AG04450 (cell line): ENCODE data around the gene FADS6. TPM values are rescaled to one million over a fixed set of nuclear protein-coding genes. Genes with fewer than 3 reads are reported as not detected.
"Not testable (repeated sequence)": the region's sequence is repeated elsewhere in the genome, so short reads cannot be mapped to it uniquely, and the experiment has no call there.

Source experiments
- CTCF ChIA-PET: fragments of 300-600, 350-600 bp; formaldehyde crosslinking; extraction: SDS; loops from one replicate; lab custom pipeline; 2022; ENCODE audit warnings: antibody characterized with exemption, inconsistent platforms; lab: Charles Lee
- POLR2A ChIA-PET: fragments of 350-600 bp; formaldehyde crosslinking; extraction: SDS; loops from one replicate; lab custom pipeline; 2021; ENCODE audit warnings: antibody characterized with exemption, inconsistent platforms; lab: Yijun Ruan, JAX
- DNase-seq: peaks from one replicate; pipeline ENCODE4 v3.0.0-alpha.2; 2011; ENCODE audit warnings: low read depth, low spot score
- H3K27ac ChIP-seq: one replicate; pipeline ENCODE4 v1.5.1; 2012; ENCODE audit warnings: low read depth, low read length, control low read depth
- H3K27me3 ChIP-seq: one replicate; pipeline ENCODE4 v1.6.0; 2012; ENCODE audit warnings: low read length; ENCODE audit not compliant: control insufficient read depth, insufficient read depth
- H3K4me3 ChIP-seq: 2 replicates; pipeline ENCODE4 v1.5.1; 2011; ENCODE audit warnings: mild to moderate bottlenecking, low read depth, low read length, control low read depth
- H3K9me3 ChIP-seq: 2 replicates; pipeline ENCODE4 v1.5.1; 2012; ENCODE audit warnings: low read length; ENCODE audit not compliant: control insufficient read depth, insufficient read depth
- polyA plus RNA-seq: library from polyadenylated mRNA; depleted of rRNA; stranded (reverse); fragments of >200 nt; gene quantifications from 2 replicates; pipeline ENCODE4 v1.2.3, GENCODE V29; 2011
- TF ChIP-seq, protein P1 (sequence below): IDR thresholded peaks from 2 replicates; pipeline ENCODE4 v1.5.1; 2011; ENCODE audit warnings: low read depth, low read length, control low read depth, inconsistent platforms

The FADS6 gene
- polyA plus RNA-seq, 1 experiment, result not detected

DNA sequence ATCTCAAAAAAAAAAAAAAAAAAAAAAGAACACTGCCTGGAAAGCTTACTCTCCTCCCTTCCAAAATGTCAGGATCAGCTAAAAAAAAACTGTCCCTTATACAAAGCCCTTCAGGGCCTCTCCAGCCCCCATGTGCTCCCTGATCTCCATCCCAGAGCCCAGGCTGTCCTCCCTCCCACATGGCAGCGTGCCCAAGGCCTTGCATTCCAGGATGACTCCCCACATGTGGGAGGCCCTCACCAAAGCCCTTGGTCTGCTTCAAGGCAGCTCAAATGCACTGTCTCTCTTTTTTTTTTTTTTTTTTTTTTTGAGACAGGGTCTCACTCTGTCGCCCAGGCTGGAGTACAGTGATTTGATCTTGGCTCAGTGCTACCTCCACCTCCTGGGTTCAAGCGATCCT, 22.9 kb downstream of the FADS6 start:
- Histone ChIP-seq H3K27ac (no peak overlapping the region), H3K9me3 (no peaks in the 10 kb centered on the region; the same call in 1 of the 2 replicates), H3K27me3 (no peaks in the 10 kb centered on the region), H3K4me3 (no peak overlapping the region)
- POLR2A ChIA-PET, result interaction anchor here (0.9 to 1.4 kb wide), 2 partner anchors 9 to 30 kb away, joined by 3 to 7 read pairs; no protein-coding TSS in a partner anchor
- no peak for DNase-seq
- TF ChIP-seq, protein P1, sequence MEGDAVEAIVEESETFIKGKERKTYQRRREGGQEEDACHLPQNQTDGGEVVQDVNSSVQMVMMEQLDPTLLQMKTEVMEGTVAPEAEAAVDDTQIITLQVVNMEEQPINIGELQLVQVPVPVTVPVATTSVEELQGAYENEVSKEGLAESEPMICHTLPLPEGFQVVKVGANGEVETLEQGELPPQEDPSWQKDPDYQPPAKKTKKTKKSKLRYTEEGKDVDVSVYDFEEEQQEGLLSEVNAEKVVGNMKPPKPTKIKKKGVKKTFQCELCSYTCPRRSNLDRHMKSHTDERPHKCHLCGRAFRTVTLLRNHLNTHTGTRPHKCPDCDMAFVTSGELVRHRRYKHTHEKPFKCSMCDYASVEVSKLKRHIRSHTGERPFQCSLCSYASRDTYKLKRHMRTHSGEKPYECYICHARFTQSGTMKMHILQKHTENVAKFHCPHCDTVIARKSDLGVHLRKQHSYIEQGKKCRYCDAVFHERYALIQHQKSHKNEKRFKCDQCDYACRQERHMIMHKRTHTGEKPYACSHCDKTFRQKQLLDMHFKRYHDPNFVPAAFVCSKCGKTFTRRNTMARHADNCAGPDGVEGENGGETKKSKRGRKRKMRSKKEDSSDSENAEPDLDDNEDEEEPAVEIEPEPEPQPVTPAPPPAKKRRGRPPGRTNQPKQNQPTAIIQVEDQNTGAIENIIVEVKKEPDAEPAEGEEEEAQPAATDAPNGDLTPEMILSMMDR, result no peak
- CTCF ChIA-PET, result interaction anchor here (0.7 to 3.2 kb wide), 4 partner anchors 8 to 79 kb away, joined by 3 to 14 read pairs (median 4); no protein-coding TSS in a partner anchor

DNA sequence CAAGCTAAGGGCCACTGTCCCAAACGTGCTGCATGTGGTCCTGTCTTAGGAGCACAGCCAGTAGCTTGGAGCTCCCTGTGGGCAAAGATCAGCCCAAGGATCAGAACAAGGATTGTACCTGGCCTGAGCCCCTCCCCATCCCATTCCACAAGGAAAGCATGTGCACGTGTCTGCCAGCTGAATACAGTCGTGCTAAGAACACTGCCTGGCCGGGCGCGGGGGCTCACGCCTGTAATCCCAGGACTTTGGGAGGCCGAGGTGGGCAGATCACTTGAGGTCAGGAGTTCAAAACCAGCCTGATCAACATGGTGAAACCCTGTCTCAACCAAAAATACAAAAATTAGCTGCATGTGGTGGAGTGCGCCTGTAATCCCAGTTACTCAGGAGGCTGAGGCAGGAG, 23.4 kb downstream of the FADS6 start:
- not testable (repeated sequence) for H3K9me3 ChIP-seq, H3K4me3 ChIP-seq, H3K27ac ChIP-seq, DNase-seq, H3K27me3 ChIP-seq
- CTCF ChIA-PET, result interaction anchor here (0.6 to 3.2 kb wide), 6 partner anchors 8 to 188 kb away, joined by 3 to 14 read pairs (median 3); no protein-coding TSS in a partner anchor
- POLR2A ChIA-PET, result interaction anchor here (0.6 to 1.4 kb wide), 3 partner anchors 8 to 29 kb away, joined by 3 to 7 read pairs (median 3); no protein-coding TSS in a partner anchor

DNA sequence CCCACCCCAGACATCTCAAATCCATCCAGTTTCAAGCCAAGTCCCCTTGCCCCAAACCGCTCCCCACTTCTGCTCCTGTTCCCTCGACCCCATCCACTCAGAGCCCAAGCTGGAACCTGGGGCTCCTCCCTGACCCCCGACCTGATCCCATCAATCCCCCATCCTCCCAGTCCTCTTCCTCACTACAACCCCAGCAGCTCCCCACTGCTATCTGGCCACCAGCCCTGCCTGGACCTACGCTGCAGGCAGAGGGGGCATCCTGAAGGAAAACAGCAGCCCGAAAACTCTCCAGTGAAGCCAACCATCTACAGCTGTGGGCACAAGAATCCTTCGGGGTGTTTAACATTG, 24.6 kb downstream of the FADS6 start:
- Histone ChIP-seq H3K9me3 (no peaks in the 10 kb centered on the region; the same call in 1 of the 2 replicates), H3K27ac (no peak overlapping the region), H3K4me3 (no peak overlapping the region), H3K27me3 (no peaks in the 10 kb centered on the region)
- ChIA-PET POLR2A (no interaction called here), CTCF (interaction anchor here (0.7 to 8.5 kb wide), 2 partner anchors 77 to 124 kb away, joined by 6 to 198 read pairs; no protein-coding TSS in a partner anchor)
- TF ChIP-seq, protein P1, result no peak
- no peak for DNase-seq

DNA sequence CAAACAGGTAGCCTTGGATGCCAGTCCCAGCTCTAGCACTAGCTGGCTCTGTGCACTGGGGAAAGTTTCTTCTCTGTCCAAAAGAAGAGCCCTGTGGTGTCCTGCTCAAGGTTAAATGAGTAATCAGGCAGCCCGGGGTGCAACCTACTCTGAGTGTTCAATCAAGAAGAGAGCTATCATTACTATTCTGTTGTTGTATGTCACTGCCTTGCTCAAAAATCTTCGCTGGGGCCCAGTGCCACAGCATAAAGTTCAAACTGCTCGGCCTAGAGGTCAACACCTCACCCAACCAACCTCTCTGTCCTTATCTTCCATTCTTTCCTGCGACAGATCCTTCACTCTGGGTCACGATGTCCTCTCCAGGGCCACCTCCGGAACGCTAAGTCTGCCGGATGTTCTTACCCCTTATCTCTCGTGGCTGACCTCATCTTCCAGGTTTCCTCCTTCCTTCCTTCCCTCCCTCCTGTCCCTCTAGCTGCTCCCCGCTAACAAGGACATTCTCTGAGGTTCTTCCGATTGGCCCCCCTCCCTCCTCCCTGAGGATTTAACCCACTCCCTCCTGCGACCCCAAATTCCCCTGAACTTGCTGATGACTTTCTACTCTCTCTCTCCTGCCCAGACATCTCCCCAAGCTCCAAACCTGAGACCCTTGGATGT, 25.1 kb downstream of the FADS6 start:
- ChIA-PET CTCF (interaction anchor here (0.7 to 8.5 kb wide), 2 partner anchors 77 to 123 kb away, joined by 6 to 198 read pairs; no protein-coding TSS in a partner anchor), POLR2A (no interaction called here)
- DNase-seq, result no peak
- no peaks in the 10 kb centered on the region for H3K27me3 ChIP-seq
- no peaks in the 10 kb centered on the region; the same call in 1 of the 2 replicates for H3K9me3 ChIP-seq
- H3K4me3 ChIP-seq, result no peak overlapping the region
- H3K27ac ChIP-seq, result no peak overlapping the region
- TF ChIP-seq, protein P1, result no peak

DNA sequence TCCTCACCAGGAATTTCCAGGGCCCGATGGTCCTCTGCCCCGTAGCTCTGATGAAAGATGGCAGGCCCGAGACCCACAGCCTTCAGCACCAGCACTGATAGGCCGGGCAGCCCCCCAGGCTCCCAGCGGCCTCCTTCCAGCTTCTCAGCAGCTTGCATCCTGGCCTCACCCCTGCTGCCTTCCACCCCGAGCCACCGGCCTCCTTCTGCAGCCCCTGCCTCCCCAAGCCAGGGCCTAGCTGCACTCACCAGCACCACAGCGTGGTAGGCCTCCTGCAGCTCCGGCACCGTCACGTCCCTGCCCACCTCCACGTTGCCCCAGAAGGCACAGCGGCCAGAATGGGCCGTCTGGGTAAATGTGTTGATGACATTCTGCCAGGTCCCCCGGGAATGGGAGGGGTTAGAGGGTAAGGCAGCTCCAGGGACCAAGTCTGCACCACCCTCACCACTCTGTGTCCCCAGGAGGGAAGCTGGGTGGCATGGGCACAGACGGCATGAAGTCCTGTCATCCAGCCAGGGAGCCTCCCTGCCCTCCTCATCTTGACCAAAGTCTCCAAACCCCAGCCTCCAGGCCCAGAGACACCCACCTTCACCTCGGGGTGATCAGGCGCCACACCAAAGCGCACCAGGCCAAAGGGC, 27.1 kb downstream of the FADS6 start:
- no peak for DNase-seq
- Histone ChIP-seq H3K27ac (no peak overlapping the region), H3K4me3 (no peak overlapping the region), H3K9me3 (no peaks in the 10 kb centered on the region; the same call in 1 of the 2 replicates), H3K27me3 (peaks cover 3% of the 10 kb centered on the region)
- CTCF ChIA-PET, result interaction anchor here (0.7 to 8.5 kb wide), 12 partner anchors 8 to 128 kb away, joined by 4 to 198 read pairs (median 9); partner anchors contain the start of genes FDXR and NAT9
- TF ChIP-seq, protein P1, result no peak
- POLR2A ChIA-PET, result interaction anchor here (1.0 kb wide), 1 partner anchor 14 kb away, joined by 3 read pairs; no protein-coding TSS in a partner anchor
